ENCODE results near the gene CCNYL1.
"Not testable (repeated sequence)": the region's sequence is repeated elsewhere in the genome, so short reads cannot be mapped to it uniquely, and the experiment has no call there.

The CCNYL1 gene

GRCh38 chr2:207683438-207683837 is 28.0 kb upstream of the CCNYL1 start:
- no peak overlapping the region for H3K4me3 ChIP-seq (ENCODE audit: low read length in 2 of 2)
- H3K9ac ChIP-seq (ENCODE audit: low read length in 2 of 2), result no peak overlapping the region
- H3K27me3 ChIP-seq (ENCODE audit: control insufficient read depth in 1 of 2, insufficient read depth in 2 of 2, low read length in 2 of 2), result peaks cover 2 to 13% of the 10 kb centered on the region in 2 donors
- no peaks in the 10 kb centered on the region for H3K9me3 ChIP-seq (ENCODE audit: control insufficient read depth in 2 of 2, low read length in 2 of 2)
- no peaks in the 10 kb centered on the region for H3K4me1 ChIP-seq (ENCODE audit: control insufficient read depth, insufficient read depth, low read length)
- H3K27ac ChIP-seq (ENCODE audit: low read length), result no peak overlapping the region
- no peaks in the 10 kb centered on the region for H3K36me3 ChIP-seq (ENCODE audit: control insufficient read depth in 2 of 2, insufficient read depth in 2 of 2, low read length in 2 of 2)

GRCh38 chr2:207683879-207684627 is 27.4 kb upstream of the CCNYL1 start:
- Histone ChIP-seq H3K4me1 (ENCODE audit: control insufficient read depth, insufficient read depth, low read length) (no peaks in the 10 kb centered on the region), H3K27me3 (ENCODE audit: control insufficient read depth in 1 of 2, insufficient read depth in 2 of 2, low read length in 2 of 2) (peaks cover 2 to 13% of the 10 kb centered on the region in 2 donors), H3K36me3 (ENCODE audit: control insufficient read depth in 2 of 2, insufficient read depth in 2 of 2, low read length in 2 of 2) (no peaks in the 10 kb centered on the region), H3K4me3 (ENCODE audit: low read length in 2 of 2) (no peak overlapping the region), H3K27ac (ENCODE audit: low read length) (no peak overlapping the region), H3K9ac (ENCODE audit: low read length in 2 of 2) (no peak overlapping the region), H3K9me3 (ENCODE audit: control insufficient read depth in 2 of 2, low read length in 2 of 2) (no peaks in the 10 kb centered on the region)

- no peaks in the 10 kb centered on the region for H3K9me3 ChIP-seq (ENCODE audit: control insufficient read depth in 2 of 2, low read length in 2 of 2)
- no peaks in the 10 kb centered on the region for H3K4me1 ChIP-seq (ENCODE audit: control insufficient read depth, insufficient read depth, low read length)
- H3K27me3 ChIP-seq (ENCODE audit: control insufficient read depth in 1 of 2, insufficient read depth in 2 of 2, low read length in 2 of 2), result no peaks in the 10 kb centered on the region
- H3K36me3 ChIP-seq (ENCODE audit: control insufficient read depth in 2 of 2, insufficient read depth in 2 of 2, low read length in 2 of 2), result no peaks in the 10 kb centered on the region
- no peak overlapping the region for H3K27ac ChIP-seq (ENCODE audit: low read length)
- no peak overlapping the region for H3K9ac ChIP-seq (ENCODE audit: low read length in 2 of 2)
- H3K4me3 ChIP-seq (ENCODE audit: low read length in 2 of 2), result no peak overlapping the region
These were observed 24.6 kb upstream of the CCNYL1 start for GRCh38 chr2:207686812-207687211.

GRCh38 chr2:207688597-207688996 is 22.8 kb upstream of the CCNYL1 start:
- H3K9ac ChIP-seq (ENCODE audit: low read length in 2 of 2), result no peak overlapping the region

GRCh38 chr2:207690845-207691461 is 20.5 kb upstream of the CCNYL1 start:
- not testable (repeated sequence) for H3K27me3 ChIP-seq (ENCODE audit: control insufficient read depth in 1 of 2, insufficient read depth in 2 of 2, low read length in 2 of 2); H3K4me3 ChIP-seq (ENCODE audit: low read length in 2 of 2); H3K36me3 ChIP-seq (ENCODE audit: control insufficient read depth in 2 of 2, insufficient read depth in 2 of 2, low read length in 2 of 2); H3K27ac ChIP-seq (ENCODE audit: low read length); H3K9me3 ChIP-seq (ENCODE audit: control insufficient read depth in 2 of 2, low read length in 2 of 2); H3K9ac ChIP-seq (ENCODE audit: low read length in 2 of 2); H3K4me1 ChIP-seq (ENCODE audit: control insufficient read depth, insufficient read depth, low read length)

More at GRCh38 chr2:207688597-207688996, 22.8 kb upstream of the CCNYL1 start:
- H3K27me3 ChIP-seq (ENCODE audit: control insufficient read depth in 1 of 2, insufficient read depth in 2 of 2, low read length in 2 of 2), result no peaks in the 10 kb centered on the region
- no peaks in the 10 kb centered on the region for H3K9me3 ChIP-seq (ENCODE audit: control insufficient read depth in 2 of 2, low read length in 2 of 2)
- no peak overlapping the region for H3K4me3 ChIP-seq (ENCODE audit: low read length in 2 of 2)
- H3K4me1 ChIP-seq (ENCODE audit: control insufficient read depth, insufficient read depth, low read length), result no peaks in the 10 kb centered on the region
- no peaks in the 10 kb centered on the region for H3K36me3 ChIP-seq (ENCODE audit: control insufficient read depth in 2 of 2, insufficient read depth in 2 of 2, low read length in 2 of 2)
- no peak overlapping the region for H3K27ac ChIP-seq (ENCODE audit: low read length)

- no peak overlapping the region for H3K4me3 ChIP-seq (ENCODE audit: low read length in 2 of 2)
- H3K4me1 ChIP-seq (ENCODE audit: control insufficient read depth, insufficient read depth, low read length), result no peaks in the 10 kb centered on the region
- no peaks in the 10 kb centered on the region for H3K27me3 ChIP-seq (ENCODE audit: control insufficient read depth in 1 of 2, insufficient read depth in 2 of 2, low read length in 2 of 2)
- H3K27ac ChIP-seq (ENCODE audit: low read length), result no peak overlapping the region
- no peak overlapping the region for H3K9ac ChIP-seq (ENCODE audit: low read length in 2 of 2)
- H3K36me3 ChIP-seq (ENCODE audit: control insufficient read depth in 2 of 2, insufficient read depth in 2 of 2, low read length in 2 of 2), result no peaks in the 10 kb centered on the region
- no peaks in the 10 kb centered on the region for H3K9me3 ChIP-seq (ENCODE audit: control insufficient read depth in 2 of 2, low read length in 2 of 2)
These were observed 19.0 kb upstream of the CCNYL1 start for GRCh38 chr2:207692206-207693065.

- Histone ChIP-seq H3K4me3 (ENCODE audit: low read length in 2 of 2) (no peak overlapping the region), H3K27ac (ENCODE audit: low read length) (no peak overlapping the region), H3K9ac (ENCODE audit: low read length in 2 of 2) (no peak overlapping the region), H3K27me3 (ENCODE audit: control insufficient read depth in 1 of 2, insufficient read depth in 2 of 2, low read length in 2 of 2) (no peaks in the 10 kb centered on the region), H3K36me3 (ENCODE audit: control insufficient read depth in 2 of 2, insufficient read depth in 2 of 2, low read length in 2 of 2) (no peaks in the 10 kb centered on the region), H3K4me1 (ENCODE audit: control insufficient read depth, insufficient read depth, low read length) (no peaks in the 10 kb centered on the region), H3K9me3 (ENCODE audit: control insufficient read depth in 2 of 2, low read length in 2 of 2) (no peaks in the 10 kb centered on the region)
These were observed 17.7 kb upstream of the CCNYL1 start for GRCh38 chr2:207693641-207694249.

GRCh38 chr2:207694811-207695281 is 16.6 kb upstream of the CCNYL1 start:
- Histone ChIP-seq H3K27ac (ENCODE audit: low read length) (no peak overlapping the region), H3K9ac (ENCODE audit: low read length in 2 of 2) (no peak overlapping the region), H3K4me3 (ENCODE audit: low read length in 2 of 2) (no peak overlapping the region)

GRCh38 chr2:207695293-207695692 is 16.1 kb upstream of the CCNYL1 start:
- H3K4me3 ChIP-seq (ENCODE audit: low read length in 2 of 2), result no peak overlapping the region
- H3K4me1 ChIP-seq (ENCODE audit: control insufficient read depth, insufficient read depth, low read length), result no peaks in the 10 kb centered on the region
- H3K9ac ChIP-seq (ENCODE audit: low read length in 2 of 2), result no peak overlapping the region
- no peaks in the 10 kb centered on the region for H3K9me3 ChIP-seq (ENCODE audit: control insufficient read depth in 2 of 2, low read length in 2 of 2)
- H3K36me3 ChIP-seq (ENCODE audit: control insufficient read depth in 2 of 2, insufficient read depth in 2 of 2, low read length in 2 of 2), result no peaks in the 10 kb centered on the region
- no peak overlapping the region for H3K27ac ChIP-seq (ENCODE audit: low read length)
- no peaks in the 10 kb centered on the region for H3K27me3 ChIP-seq (ENCODE audit: control insufficient read depth in 1 of 2, insufficient read depth in 2 of 2, low read length in 2 of 2)

More at GRCh38 chr2:207694811-207695281, 16.6 kb upstream of the CCNYL1 start:
- Histone ChIP-seq H3K9me3 (ENCODE audit: control insufficient read depth in 2 of 2, low read length in 2 of 2) (no peaks in the 10 kb centered on the region), H3K4me1 (ENCODE audit: control insufficient read depth, insufficient read depth, low read length) (no peaks in the 10 kb centered on the region), H3K36me3 (ENCODE audit: control insufficient read depth in 2 of 2, insufficient read depth in 2 of 2, low read length in 2 of 2) (no peaks in the 10 kb centered on the region), H3K27me3 (ENCODE audit: control insufficient read depth in 1 of 2, insufficient read depth in 2 of 2, low read length in 2 of 2) (no peaks in the 10 kb centered on the region)

- not testable (repeated sequence) for H3K36me3 ChIP-seq (ENCODE audit: control insufficient read depth in 2 of 2, insufficient read depth in 2 of 2, low read length in 2 of 2); H3K4me3 ChIP-seq (ENCODE audit: low read length in 2 of 2); H3K9me3 ChIP-seq (ENCODE audit: control insufficient read depth in 2 of 2, low read length in 2 of 2); H3K27ac ChIP-seq (ENCODE audit: low read length); H3K9ac ChIP-seq (ENCODE audit: low read length in 2 of 2); H3K27me3 ChIP-seq (ENCODE audit: control insufficient read depth in 1 of 2, insufficient read depth in 2 of 2, low read length in 2 of 2); H3K4me1 ChIP-seq (ENCODE audit: control insufficient read depth, insufficient read depth, low read length)
These were observed 14.5 kb upstream of the CCNYL1 start for GRCh38 chr2:207696911-207697310.

Measured in stomach smooth muscle (tissue), 2 donors.